NAMALWA (cell line): ENCODE data around the gene SRPRB.
"Not testable (repeated sequence)": the region's sequence is repeated elsewhere in the genome, so short reads cannot be mapped to it uniquely, and the experiment has no call there.

Experiments
- DNase-seq: peaks from one replicate; pipeline ENCODE4 v3.0.0-alpha.2; 2015; ENCODE audit warnings: low spot score

The SRPRB gene

DNA sequence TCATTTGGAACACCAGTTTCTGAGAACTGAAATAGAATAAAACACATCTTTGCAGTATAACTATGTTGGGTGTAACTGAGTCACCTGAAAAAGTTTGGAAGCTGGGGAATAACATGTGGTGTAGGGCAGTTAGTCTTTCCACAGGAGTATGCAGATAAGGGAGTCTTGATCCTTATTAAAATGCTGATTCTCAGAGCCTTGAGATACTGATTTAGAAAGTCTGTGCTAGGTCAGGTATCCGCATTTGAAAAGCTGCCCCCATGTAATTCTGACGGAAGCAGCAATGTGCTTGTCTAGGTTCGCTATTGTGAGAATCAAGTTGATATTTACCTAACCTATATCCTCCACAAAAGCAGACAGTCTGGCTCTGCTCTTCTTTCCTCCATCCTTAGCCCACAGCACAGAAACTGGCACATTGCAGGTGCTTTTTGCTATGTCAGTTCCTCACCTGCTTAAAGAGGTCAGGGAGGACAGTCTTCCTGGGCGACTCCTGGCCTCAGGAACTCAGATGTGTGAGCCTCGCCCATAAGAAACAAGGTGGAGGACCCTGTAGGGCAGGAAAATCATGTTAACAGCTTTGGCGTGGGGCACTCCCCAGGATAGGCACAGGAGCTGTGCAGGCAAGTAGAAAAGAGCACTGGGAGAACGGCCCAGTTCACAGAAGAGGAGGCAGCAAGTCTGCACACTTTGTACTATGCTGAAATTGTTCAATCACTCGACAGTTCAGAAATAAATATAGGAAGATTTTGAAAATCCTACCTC, 27.6 kb upstream of the SRPRB start:
- DNase-seq: no peak

- no peak for DNase-seq
These were observed 25.9 kb upstream of the SRPRB start for GRCh38 chr3:133779626-133780203.

- DNase-seq: not testable (repeated sequence)
These were observed 24.9 kb upstream of the SRPRB start for GRCh38 chr3:133780756-133781155.

- DNase-seq: no peak
These were observed 24.0 kb upstream of the SRPRB start for GRCh38 chr3:133781570-133781969.

- DNase-seq: no peak
These were observed 23.2 kb upstream of the SRPRB start for GRCh38 chr3:133782454-133782853.

DNA sequence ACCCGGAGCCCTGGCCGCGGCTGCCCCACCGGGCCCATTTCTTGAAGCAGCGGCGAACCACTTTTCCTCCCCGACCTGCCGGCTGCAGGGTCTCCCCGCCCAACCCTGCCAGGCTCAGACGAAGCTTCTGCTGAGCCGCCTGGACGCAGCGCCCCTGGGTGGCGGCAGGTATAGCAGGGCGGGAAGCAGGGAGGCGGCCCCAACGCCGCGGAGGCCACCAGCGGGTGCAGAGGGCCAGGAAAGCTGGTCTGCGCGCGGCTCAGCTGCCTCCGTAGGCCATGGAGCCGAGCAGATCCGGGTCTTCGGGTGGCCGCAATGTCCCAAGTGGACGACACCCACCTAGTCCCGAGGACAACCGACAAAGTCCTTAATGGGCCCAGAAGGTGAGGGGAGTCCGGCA, 21.9 kb upstream of the SRPRB start:
- no peak for DNase-seq

DNA sequence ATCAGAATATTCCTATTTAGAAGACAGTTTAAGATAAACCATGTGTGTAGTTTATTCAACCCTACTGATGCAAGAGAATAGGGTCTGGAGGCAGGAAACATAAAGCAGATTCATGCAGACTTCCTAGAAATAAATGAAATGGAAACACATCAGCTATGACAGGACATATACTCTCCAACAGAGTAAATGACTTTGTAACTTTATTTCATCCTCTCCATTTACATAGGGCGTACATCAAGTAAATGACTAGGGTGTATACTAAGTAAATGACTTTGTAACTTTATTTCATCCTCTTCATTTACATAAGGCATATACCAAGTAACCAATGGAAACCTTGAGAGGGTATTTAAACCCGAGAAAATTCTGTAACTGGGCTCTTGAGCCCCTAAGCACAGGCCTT, 17.6 kb upstream of the SRPRB start:
- DNase-seq: no peak

- peak; percentile 43 for DNase-seq
These were observed 13.3 kb upstream of the SRPRB start for GRCh38 chr3:133792171-133792763.

- no peak for DNase-seq
These were observed 8.1 kb upstream of the SRPRB start for GRCh38 chr3:133797396-133798105.

GRCh38 chr3:133799794-133800585, 5.6 kb upstream of the SRPRB start:
- DNase-seq: peak; percentile 49

GRCh38 chr3:133803469-133803868, 2.1 kb upstream of the SRPRB start:
- no peak for DNase-seq

- no peak for DNase-seq
These were observed 719 bp upstream of the SRPRB start for GRCh38 chr3:133804896-133805295.

DNA sequence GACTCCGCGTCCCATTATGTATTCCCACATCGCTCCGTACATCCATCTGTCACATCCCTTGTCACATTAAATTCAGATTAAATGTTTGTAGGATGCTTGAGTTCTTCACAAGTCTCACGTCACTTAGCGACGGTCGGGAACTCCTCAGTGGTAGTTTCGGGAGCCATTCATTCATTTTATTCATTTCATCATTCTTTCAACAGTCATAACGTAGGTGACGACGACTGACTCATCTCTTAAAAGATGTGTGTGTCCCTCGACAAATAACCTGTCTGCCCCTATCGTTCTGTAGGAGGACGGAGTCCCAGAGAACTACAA, 272 bp upstream of the SRPRB start:
- no peak for DNase-seq

DNA sequence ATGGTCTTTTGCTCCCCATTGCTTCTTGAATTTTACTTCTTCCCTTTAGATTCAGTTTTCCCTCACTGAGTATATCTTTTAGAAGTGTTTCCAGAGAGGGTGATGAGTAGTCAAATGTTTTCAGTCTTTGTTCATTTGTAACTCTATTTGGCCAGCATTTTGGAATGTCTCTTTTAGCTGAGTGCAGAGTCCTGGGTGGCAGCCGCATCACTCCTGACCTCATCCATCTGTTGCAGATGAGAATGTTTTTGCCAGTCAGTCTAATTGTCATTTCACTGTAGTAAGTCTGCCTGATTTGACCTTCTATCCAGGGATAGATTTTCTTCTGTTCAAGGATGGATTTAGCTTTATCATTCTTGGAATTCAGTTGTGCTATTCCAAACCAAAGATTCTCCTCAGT, 7.3 kb downstream of the SRPRB start:
- no peak for DNase-seq

DNA sequence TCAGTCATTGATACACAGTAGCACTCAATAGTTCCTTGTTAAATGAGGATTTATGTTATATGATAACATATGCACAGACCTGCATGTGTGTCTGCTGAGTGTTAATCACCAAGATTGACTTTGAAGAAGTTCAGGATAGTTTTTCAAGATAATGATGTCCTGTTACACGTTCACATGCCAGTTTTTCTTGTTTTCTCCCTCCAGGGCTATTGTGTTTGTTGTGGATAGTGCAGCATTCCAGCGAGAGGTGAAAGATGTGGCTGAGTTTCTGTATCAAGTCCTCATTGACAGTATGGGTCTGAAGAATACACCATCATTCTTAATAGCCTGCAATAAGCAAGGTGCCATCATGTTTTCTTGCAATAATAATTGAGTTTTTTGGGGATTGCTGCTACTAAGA, 9.8 kb downstream of the SRPRB start:
- no peak for DNase-seq

GRCh38 chr3:133820129-133820528, 14.5 kb downstream of the SRPRB start:
- no peak for DNase-seq

GRCh38 chr3:133820889-133821675, 15.5 kb downstream of the SRPRB start:
- DNase-seq: no peak

GRCh38 chr3:133821767-133822638, 16.4 kb downstream of the SRPRB start:
- peak; percentile 32 for DNase-seq

- no peak for DNase-seq
These were observed 19.4 kb downstream of the SRPRB start for GRCh38 chr3:133824961-133825485.
